HEK293 (cell line): Measurements from ENCODE around the gene LIMCH1.

ENCODE experiments used
- CTCF ChIA-PET: fragments of 350-600 bp; formaldehyde crosslinking; extraction: SDS; loops from one replicate; lab custom pipeline; 2021; ENCODE audit warnings: antibody characterized with exemption; lab: Yijun Ruan, JAX
- POLR2A ChIA-PET: fragments of 300-600 bp; formaldehyde crosslinking; extraction: SDS; loops from one replicate; lab custom pipeline; 2020; ENCODE audit warnings: antibody characterized with exemption, inconsistent platforms; lab: Yijun Ruan, JAX
- H3K27ac ChIP-seq: fragments of 200-500 bp; sonication (Bioruptor generic); 2 replicates; pipeline ENCODE4 v1.5.1; 2014; ENCODE audit warnings: low read depth, low read length, control low read depth, inconsistent platforms; ENCODE audit errors: extremely low read depth
- H3K36me3 ChIP-seq, 2 experiments: fragments of 200-500 bp in 1 of 2; sonication (Bioruptor generic) in 1 of 2; 1 replicate in 1 of 2; 2 replicates in 1 of 2; pipeline ENCODE4 v1.5.1; 2014 to 2017; ENCODE audit warnings: inconsistent platforms in 2 of 2, low read length in 2 of 2; ENCODE audit not compliant: control insufficient read depth in 2 of 2, insufficient read depth in 1 of 2
- H3K4me1 ChIP-seq: fragments of 200-500 bp; sonication (Bioruptor generic); 2 replicates; pipeline ENCODE4 v1.5.1; 2014; ENCODE audit warnings: mild to moderate bottlenecking, low read length, inconsistent platforms; ENCODE audit not compliant: control insufficient read depth, insufficient read depth
- H3K4me3 ChIP-seq: 2 replicates; pipeline ENCODE4 v1.5.1; 2011; ENCODE audit warnings: low read depth, mild to moderate bottlenecking, control low read depth, low read length, moderate library complexity
- H3K9me3 ChIP-seq: fragments of 200-500 bp; sonication (Bioruptor generic); 2 replicates; pipeline ENCODE4 v1.5.1; 2014; ENCODE audit warnings: low read depth, low read length, inconsistent platforms; ENCODE audit not compliant: control insufficient read depth, insufficient read depth
- GLIS1 ChIP-seq: fragments of 450-650 bp; formaldehyde crosslinking; IDR thresholded peaks from 2 replicates; pipeline ENCODE4 v1.5.1; 2016; ENCODE audit warnings: missing biosample characterization, missing genetic modification characterization
- HOXC10 ChIP-seq: sonication (generic); formaldehyde crosslinking; IDR thresholded peaks from 2 replicates; pipeline ENCODE4 v1.8.1; 2023; ENCODE audit warnings: mild to moderate bottlenecking, missing genetic modification reagents
- HOXD13 ChIP-seq: sonication (generic); formaldehyde crosslinking; IDR thresholded peaks from 2 replicates; pipeline ENCODE4 v1.8.0; 2022; ENCODE audit warnings: missing genetic modification reagents, borderline replicate concordance
- OSR2 ChIP-seq: fragments of 450-650 bp; formaldehyde crosslinking; IDR thresholded peaks from 2 replicates; pipeline ENCODE4 v1.5.1; 2016; ENCODE audit warnings: missing biosample characterization, missing genetic modification characterization
- SALL2 ChIP-seq: fragments of 450-650 bp; formaldehyde crosslinking; IDR thresholded peaks from 2 replicates; pipeline ENCODE4 v1.5.0; 2017; ENCODE audit warnings: missing biosample characterization, mild to moderate bottlenecking, missing genetic modification characterization, borderline replicate concordance
- SETDB1 ChIP-seq: IDR thresholded peaks from one replicate; pipeline ENCODE4 v1.6.1; 2017; ENCODE audit warnings: mild to moderate bottlenecking, low read length, moderate library complexity, mixed read lengths; ENCODE audit not compliant: insufficient read length
- TRIM28 ChIP-seq: IDR thresholded peaks from 2 replicates; pipeline ENCODE4 v1.6.1; 2011; ENCODE audit warnings: low read length, control low read depth, borderline replicate concordance
- TSHZ1 ChIP-seq: fragments of 450-650 bp; formaldehyde crosslinking; IDR thresholded peaks from 2 replicates; pipeline ENCODE4 v1.5.1; 2016; ENCODE audit warnings: missing biosample characterization, missing genetic modification characterization, borderline replicate concordance
- ZNF174 ChIP-seq: fragments of 450-650 bp; formaldehyde crosslinking; IDR thresholded peaks from 2 replicates; pipeline ENCODE4 v1.5.0; 2017; ENCODE audit warnings: missing biosample characterization, mild to moderate bottlenecking, missing genetic modification characterization
- ZNF2 ChIP-seq: fragments of 450-650 bp; formaldehyde crosslinking; IDR thresholded peaks from 2 replicates; pipeline ENCODE4 v1.5.1; 2016; ENCODE audit warnings: missing biosample characterization, missing genetic modification characterization
- ZNF302 ChIP-seq: fragments of 450-650 bp; formaldehyde crosslinking; IDR thresholded peaks from 2 replicates; pipeline ENCODE4 v1.5.1; 2016; ENCODE audit warnings: missing biosample characterization, missing genetic modification characterization, low read depth
- ZNF341 ChIP-seq: fragments of 450-650 bp; formaldehyde crosslinking; IDR thresholded peaks from 2 replicates; pipeline ENCODE4; 2016; ENCODE audit warnings: low read depth, missing biosample characterization, missing genetic modification characterization
- ZNF394 ChIP-seq: fragments of 450-650 bp; formaldehyde crosslinking; IDR thresholded peaks from 2 replicates; pipeline ENCODE4 v1.5.1; 2016; ENCODE audit warnings: missing biosample characterization, missing genetic modification characterization, mild to moderate bottlenecking, moderate library complexity, borderline replicate concordance
- ZNF416 ChIP-seq: fragments of 450-650 bp; formaldehyde crosslinking; IDR thresholded peaks from 2 replicates; pipeline ENCODE4 v1.5.1; 2016; ENCODE audit warnings: missing biosample characterization, missing genetic modification characterization
- ZNF529 ChIP-seq: fragments of 450-650 bp; formaldehyde crosslinking; IDR thresholded peaks from 2 replicates; pipeline ENCODE4 v1.5.1; 2017; ENCODE audit warnings: missing genetic modification characterization, missing biosample characterization; ENCODE audit not compliant: insufficient replicate concordance
- ZNF549 ChIP-seq: fragments of 450-650 bp; IDR thresholded peaks from 2 replicates; pipeline ENCODE4 v1.5.1; 2018; ENCODE audit warnings: missing biosample characterization, missing genetic modification characterization, mild to moderate bottlenecking, inconsistent platforms, moderate library complexity
- ZNF560 ChIP-seq: fragments of 450-650 bp; formaldehyde crosslinking; IDR thresholded peaks from 2 replicates; pipeline ENCODE4 v1.5.1; 2017; ENCODE audit warnings: missing biosample characterization, missing genetic modification characterization, borderline replicate concordance
- ZNF654 ChIP-seq: fragments of 450-650 bp; formaldehyde crosslinking; IDR thresholded peaks from 2 replicates; pipeline ENCODE4 v1.5.1; 2016; ENCODE audit warnings: low read depth, missing biosample characterization, missing genetic modification characterization
- ZNF677 ChIP-seq: fragments of 450-650 bp; IDR thresholded peaks from 2 replicates; pipeline ENCODE4 v1.5.0; 2018; ENCODE audit warnings: missing biosample characterization, mild to moderate bottlenecking, missing genetic modification characterization, moderate library complexity
- ZNF747 ChIP-seq: fragments of 450-650 bp; formaldehyde crosslinking; IDR thresholded peaks from 2 replicates; pipeline ENCODE4 v1.5.1; 2016; ENCODE audit warnings: missing biosample characterization, missing genetic modification characterization
- ZNF768 ChIP-seq: fragments of 450-650 bp; formaldehyde crosslinking; IDR thresholded peaks from 2 replicates; pipeline ENCODE4 v1.5.1; 2018; ENCODE audit warnings: missing biosample characterization, mild to moderate bottlenecking, missing genetic modification characterization
- ZNF791 ChIP-seq: fragments of 450-650 bp; formaldehyde crosslinking; IDR thresholded peaks from 2 replicates; pipeline ENCODE4 v1.5.1; 2016; ENCODE audit warnings: missing biosample characterization, missing genetic modification characterization
- ZNF843 ChIP-seq: fragments of 450-650 bp; formaldehyde crosslinking; IDR thresholded peaks from 2 replicates; pipeline ENCODE4 v1.5.1; 2016; ENCODE audit warnings: missing biosample characterization, missing genetic modification characterization
- ZSCAN23 ChIP-seq: fragments of 450-650 bp; formaldehyde crosslinking; IDR thresholded peaks from 2 replicates; pipeline ENCODE4 v1.5.1; 2016; ENCODE audit warnings: missing biosample characterization, missing genetic modification characterization
- ZSCAN30 ChIP-seq: fragments of 450-650 bp; IDR thresholded peaks from 2 replicates; pipeline ENCODE4 v1.5.1; 2018; ENCODE audit warnings: missing biosample characterization, mild to moderate bottlenecking, missing genetic modification characterization, moderate library complexity
- ZSCAN5A ChIP-seq: fragments of 450-650 bp; formaldehyde crosslinking; IDR thresholded peaks from 2 replicates; pipeline ENCODE4 v1.5.1; 2016; ENCODE audit warnings: missing biosample characterization, missing genetic modification characterization
- TF ChIP-seq, protein P1 (sequence below): fragments of 450-650 bp; formaldehyde crosslinking; IDR thresholded peaks from 2 replicates; pipeline ENCODE4 v1.5.1; 2016; ENCODE audit warnings: missing biosample characterization, missing genetic modification characterization
- TF ChIP-seq, protein P2 (sequence below): fragments of 450-650 bp; formaldehyde crosslinking; IDR thresholded peaks from 2 replicates; pipeline ENCODE4 v1.5.1; 2017; ENCODE audit warnings: missing biosample characterization, missing genetic modification characterization

Gene LIMCH1

DNA sequence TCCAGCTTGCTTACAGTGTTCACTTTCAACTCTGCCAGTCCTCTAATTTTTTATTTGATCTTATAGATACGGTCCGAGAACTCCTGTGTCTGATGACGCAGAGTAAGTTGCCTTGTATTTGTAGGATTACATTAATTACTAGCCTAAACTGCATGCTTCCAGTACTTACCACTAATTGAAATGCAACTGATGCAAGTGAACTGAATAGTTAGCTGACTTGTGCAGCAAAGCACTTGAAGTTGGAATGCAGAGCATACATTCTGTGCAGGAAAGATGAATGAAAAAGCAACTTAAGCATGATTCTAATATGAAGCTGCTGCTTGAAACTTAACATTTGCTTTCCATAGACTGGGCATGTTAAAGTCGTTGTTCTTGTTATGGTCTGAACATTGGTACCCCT lies 100.9 kb downstream of the LIMCH1 start (continued):
- TF ChIP-seq ZNF174 (tag by site-specific recombination), result no peak
- no peak for TF ChIP-seq TSHZ1
- TF ChIP-seq OSR2 (tag by site-specific recombination), result no peak
- TF ChIP-seq, all 188 proteins: peak for 0

DNA sequence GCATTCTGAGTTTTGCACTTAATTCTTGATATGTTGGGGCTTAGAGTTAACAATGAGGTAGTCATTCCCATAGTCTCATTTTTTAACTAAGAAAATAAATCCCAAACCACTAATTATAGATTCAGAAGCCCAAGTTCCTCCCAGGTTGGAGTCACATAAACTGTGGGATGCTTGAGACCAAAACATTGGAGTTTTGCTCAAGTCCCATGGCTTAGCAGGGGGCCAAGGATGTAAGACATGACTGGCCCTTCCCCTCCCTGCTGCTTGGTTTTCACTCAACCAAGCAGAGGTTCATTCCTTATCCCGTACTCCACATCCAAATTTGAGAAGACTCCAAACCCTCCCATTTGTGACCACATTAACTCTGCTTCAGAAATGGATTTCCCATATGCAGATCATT lies 101.3 kb downstream of the LIMCH1 start:
- ChIA-PET POLR2A (no interaction called here), CTCF (no interaction called here)
- Histone ChIP-seq H3K27ac (no peak overlapping the region), H3K9me3 (no peaks in the 10 kb centered on the region), H3K36me3 (no peaks in the 10 kb centered on the region), H3K4me1 (no peaks in the 10 kb centered on the region), H3K4me3 (no peak overlapping the region)
- TF ChIP-seq ZNF394 (no peak), ZNF560 (tag by site-specific recombination) (no peak), ZNF2 (tag by site-specific recombination) (no peak), ZNF341 (tag by site-specific recombination) (no peak), ZNF654 (tag by site-specific recombination) (no peak), ZSCAN23 (tag by site-specific recombination) (no peak), ZNF416 (tag by site-specific recombination) (no peak), ZSCAN30 (no peak), ZNF677 (tag by site-specific recombination) (no peak), SALL2 (tag by site-specific recombination) (no peak), ZNF747 (tag by site-specific recombination) (no peak)
- TF ChIP-seq, protein P1, sequence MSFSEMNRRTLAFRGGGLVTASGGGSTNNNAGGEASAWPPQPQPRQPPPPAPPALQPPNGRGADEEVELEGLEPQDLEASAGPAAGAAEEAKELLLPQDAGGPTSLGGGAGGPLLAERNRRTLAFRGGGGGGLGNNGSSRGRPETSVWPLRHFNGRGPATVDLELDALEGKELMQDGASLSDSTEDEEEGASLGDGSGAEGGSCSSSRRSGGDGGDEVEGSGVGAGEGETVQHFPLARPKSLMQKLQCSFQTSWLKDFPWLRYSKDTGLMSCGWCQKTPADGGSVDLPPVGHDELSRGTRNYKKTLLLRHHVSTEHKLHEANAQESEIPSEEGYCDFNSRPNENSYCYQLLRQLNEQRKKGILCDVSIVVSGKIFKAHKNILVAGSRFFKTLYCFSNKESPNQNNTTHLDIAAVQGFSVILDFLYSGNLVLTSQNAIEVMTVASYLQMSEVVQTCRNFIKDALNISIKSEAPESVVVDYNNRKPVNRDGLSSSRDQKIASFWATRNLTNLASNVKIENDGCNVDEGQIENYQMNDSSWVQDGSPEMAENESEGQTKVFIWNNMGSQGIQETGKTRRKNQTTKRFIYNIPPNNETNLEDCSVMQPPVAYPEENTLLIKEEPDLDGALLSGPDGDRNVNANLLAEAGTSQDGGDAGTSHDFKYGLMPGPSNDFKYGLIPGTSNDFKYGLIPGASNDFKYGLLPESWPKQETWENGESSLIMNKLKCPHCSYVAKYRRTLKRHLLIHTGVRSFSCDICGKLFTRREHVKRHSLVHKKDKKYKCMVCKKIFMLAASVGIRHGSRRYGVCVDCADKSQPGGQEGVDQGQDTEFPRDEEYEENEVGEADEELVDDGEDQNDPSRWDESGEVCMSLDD (tag by site-specific recombination), result no peak

DNA sequence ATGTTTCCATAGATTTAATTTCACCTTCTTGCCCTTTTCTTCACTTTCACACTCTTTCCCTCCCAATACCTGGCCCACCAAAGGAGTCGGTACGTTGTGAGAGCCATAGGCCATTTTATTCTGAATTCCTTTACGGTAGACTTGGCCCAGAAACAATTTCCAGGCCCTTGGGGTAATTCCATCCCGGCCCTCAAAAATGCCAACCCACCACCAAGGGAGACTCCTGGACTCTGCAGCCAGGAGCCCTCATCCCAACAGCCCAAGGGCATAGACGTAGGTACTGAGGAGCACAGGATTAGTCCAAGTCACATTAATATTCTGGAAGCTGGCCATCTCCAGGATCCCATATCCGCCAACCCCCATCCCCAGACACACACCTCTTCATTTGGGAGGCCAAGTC lies 102.9 kb downstream of the LIMCH1 start:
- Histone ChIP-seq H3K36me3 (no peaks in the 10 kb centered on the region), H3K4me1 (no peaks in the 10 kb centered on the region), H3K9me3 (no peaks in the 10 kb centered on the region), H3K27ac (no peak overlapping the region), H3K4me3 (no peak overlapping the region)
- ChIA-PET POLR2A (no interaction called here), CTCF (no interaction called here)
- TF ChIP-seq, protein P2, sequence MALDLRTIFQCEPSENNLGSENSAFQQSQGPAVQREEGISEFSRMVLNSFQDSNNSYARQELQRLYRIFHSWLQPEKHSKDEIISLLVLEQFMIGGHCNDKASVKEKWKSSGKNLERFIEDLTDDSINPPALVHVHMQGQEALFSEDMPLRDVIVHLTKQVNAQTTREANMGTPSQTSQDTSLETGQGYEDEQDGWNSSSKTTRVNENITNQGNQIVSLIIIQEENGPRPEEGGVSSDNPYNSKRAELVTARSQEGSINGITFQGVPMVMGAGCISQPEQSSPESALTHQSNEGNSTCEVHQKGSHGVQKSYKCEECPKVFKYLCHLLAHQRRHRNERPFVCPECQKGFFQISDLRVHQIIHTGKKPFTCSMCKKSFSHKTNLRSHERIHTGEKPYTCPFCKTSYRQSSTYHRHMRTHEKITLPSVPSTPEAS, result no peak
- TF ChIP-seq ZNF529 (tag by site-specific recombination) (no peak), ZNF549 (no peak), ZNF791 (no peak), ZNF302 (no peak), GLIS1 (no peak), HOXC10 (CRISPR knock-in tag) (no peak), ZNF843 (tag by site-specific recombination) (no peak), HOXD13 (no peak), ZSCAN5A (no peak), ZNF768 (no peak), TRIM28 (no peak), SETDB1 (no peak)
